Breast epithelium (tissue), 3 donors: Measurements from ENCODE around the gene BMP2K.

ENCODE experiments used
- CTCF ChIP-seq, 3 donors: fragments of 450-650 bp; IDR thresholded peaks; one replicate each; pipeline ENCODE4 v1.5.1; 2016 to 2017; ENCODE audit warnings: antibody characterized with exemption in 3 of 3, mild to moderate bottlenecking in 3 of 3, moderate library complexity in 3 of 3
- POLR2AphosphoS5 ChIP-seq, 3 donors: sonication (generic); formaldehyde crosslinking; IDR thresholded peaks; one replicate each; pipeline ENCODE4 v1.6.1; 2017; ENCODE audit warnings: antibody characterized with exemption in 3 of 3

GRCh38 chr4:78870056-78870455 is 93.9 kb downstream of the BMP2K start:
- TF ChIP-seq CTCF (IDR thresholded peaks at IDR 0.05), result no peak
- no peak for TF ChIP-seq POLR2AphosphoS5 (IDR thresholded peaks at IDR 0.05)
